HK-2 (cell line): ENCODE results near the gene LAMB4.

Experiments
- DNase-seq: peaks from one replicate; pipeline ENCODE4 v3.0.0-alpha.2; 2018; ENCODE audit not compliant: unreplicated experiment

Gene LAMB4

DNA sequence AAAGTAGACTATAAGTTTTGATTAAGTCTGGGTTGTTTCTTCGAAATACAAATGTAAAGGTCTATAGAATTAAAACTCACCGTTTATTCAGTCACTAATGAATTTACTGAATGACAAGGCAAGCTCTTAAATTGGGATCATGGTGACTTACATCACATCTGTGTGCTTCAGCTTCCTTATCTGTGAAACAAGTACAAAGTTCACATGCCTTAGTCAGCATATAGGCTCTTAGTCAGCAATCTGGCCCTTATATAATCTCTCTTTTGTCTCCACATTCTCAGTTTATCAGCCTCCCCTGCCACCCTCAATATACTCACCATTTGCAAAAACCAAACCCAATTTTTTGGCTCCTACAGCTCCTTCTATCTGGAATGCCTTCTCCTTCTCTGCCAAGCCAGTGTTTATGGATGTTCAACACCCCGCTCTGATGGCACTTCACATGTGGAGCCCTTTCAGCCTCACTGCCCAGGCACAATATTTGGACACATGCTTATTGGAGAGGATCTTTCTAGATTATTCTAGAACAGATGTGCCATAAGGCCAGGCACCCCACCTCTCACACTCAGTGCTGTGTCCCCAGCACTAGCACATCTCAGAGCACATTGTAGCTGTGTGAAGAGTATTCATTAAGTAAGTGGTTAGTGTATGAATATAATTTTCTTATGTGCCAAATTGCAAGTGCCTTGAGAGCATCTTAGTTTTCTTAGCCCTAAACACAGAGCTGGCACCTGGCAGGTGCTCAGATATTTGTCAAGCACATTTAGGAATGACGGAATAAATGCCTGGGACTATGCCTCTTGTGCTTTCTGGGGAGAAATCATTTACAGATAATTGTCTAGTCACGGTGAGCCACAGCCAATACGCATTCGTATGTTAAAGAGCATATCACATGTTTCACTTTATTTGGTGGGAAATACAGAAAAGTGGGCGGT lies 117.4 kb downstream of the LAMB4 start:
- no peak for DNase-seq

DNA sequence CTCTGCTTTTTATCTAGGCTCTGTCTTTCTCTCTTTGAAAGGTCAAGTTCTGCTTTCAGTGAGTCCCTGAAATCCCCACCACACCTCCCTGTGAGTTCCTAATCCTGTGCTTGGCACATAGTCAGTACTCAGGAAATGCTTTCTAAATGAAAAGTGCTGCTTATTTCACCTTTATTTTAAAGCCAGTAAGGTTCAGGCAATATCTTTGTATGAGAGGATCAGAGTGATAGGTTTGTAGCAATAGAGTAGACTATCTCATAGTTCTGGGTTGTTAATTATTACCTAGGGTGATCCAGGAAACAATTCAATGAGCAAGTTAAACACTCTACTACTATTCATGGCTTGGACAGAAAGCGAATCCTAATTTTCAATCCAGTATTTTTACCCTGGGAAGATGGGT lies 119.8 kb downstream of the LAMB4 start:
- no peak for DNase-seq

DNA sequence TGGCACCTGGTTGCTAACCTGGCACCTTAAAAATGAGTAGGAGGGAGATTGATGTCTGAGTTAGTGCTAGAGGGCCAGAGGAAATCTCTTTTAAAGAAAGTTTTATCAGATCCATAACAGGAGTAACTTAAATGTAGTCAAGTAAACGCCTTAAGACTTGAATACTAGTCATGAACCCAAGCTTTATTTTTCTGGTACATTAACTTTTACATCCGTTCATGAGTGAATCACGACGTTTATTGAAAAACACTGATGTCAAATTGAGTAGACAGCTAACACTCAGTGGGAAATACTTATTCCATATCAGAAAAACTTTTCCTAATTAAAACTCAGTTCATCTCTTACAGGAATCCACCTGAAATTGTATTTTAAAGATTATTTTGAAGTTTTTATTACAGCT lies 120.3 kb downstream of the LAMB4 start:
- no peak for DNase-seq

DNA sequence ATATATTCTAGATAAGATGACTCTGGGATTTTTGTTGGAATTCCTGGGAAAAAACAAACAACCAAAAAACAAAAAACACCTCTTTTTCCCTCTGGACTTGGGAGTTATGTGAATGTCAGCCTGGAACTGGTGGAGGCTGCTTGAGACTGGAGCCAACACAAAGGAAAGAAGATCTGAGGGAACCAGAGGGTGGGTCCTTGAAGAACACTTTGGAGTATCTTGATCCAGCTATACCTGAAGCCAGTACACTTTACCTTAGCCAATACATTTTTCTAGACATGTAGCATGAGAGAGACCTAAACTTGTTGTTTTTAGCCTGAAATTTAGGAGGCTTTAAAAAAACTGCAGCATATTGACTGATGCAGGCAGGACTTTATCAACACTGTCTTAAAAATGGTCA lies 121.3 kb downstream of the LAMB4 start:
- no peak for DNase-seq

DNA sequence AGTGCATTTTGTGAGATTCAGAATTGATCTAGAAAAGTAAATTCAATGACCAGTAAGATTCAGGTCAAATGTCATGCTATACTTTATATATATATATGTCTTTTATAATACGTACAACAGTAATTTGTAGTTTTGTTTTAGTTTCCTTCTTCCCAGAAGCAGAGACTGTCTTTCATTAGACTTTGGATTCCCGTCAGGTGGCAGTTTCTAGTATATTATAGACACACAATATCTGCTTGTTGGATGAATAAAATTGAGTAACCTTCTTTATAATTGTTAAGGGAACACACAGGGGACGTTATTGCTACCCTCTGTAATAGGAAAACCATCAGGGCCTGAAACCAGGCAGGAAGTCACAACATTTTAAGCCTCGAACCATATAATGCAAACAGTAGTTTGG lies 121.9 kb downstream of the LAMB4 start:
- DNase-seq, result no peak

DNA sequence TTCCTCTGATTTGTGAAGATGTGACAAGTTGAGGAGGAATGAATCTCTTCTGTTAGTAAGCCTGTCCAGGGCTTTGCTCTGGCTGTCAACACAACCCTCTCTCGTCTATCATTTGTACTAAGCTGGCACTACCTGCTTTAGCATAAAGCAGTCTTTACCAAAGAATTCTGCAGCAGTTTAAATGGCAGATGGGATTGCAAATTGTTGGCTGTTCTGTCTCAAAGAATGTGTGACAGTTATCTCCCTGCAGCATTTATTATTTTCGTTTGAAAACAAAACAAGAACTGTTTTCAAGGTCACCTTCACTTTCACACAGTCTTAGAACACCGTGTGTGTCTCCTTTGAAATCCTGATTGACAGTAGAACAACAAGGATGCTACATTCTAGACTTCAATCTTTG lies 122.4 kb downstream of the LAMB4 start:
- DNase-seq, result no peak

DNA sequence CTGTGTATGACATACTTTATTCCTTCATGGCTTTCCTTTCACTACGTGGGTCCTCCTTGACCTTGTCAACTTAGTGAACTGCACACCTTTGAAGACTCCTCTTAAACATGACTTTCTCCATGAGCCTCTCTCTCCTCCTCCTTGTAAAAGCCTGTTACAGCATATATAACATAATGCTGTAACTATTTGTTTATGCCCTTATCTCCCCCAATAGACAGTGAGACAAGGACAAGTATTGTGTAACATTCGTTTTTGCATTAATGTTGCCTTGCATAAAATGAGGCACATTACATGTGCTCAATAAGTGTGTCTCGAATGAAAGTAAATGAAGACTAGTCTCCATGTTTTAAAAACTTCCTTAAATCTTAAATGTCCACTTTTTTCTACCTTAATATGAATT lies 122.9 kb downstream of the LAMB4 start:
- DNase-seq, result no peak

DNA sequence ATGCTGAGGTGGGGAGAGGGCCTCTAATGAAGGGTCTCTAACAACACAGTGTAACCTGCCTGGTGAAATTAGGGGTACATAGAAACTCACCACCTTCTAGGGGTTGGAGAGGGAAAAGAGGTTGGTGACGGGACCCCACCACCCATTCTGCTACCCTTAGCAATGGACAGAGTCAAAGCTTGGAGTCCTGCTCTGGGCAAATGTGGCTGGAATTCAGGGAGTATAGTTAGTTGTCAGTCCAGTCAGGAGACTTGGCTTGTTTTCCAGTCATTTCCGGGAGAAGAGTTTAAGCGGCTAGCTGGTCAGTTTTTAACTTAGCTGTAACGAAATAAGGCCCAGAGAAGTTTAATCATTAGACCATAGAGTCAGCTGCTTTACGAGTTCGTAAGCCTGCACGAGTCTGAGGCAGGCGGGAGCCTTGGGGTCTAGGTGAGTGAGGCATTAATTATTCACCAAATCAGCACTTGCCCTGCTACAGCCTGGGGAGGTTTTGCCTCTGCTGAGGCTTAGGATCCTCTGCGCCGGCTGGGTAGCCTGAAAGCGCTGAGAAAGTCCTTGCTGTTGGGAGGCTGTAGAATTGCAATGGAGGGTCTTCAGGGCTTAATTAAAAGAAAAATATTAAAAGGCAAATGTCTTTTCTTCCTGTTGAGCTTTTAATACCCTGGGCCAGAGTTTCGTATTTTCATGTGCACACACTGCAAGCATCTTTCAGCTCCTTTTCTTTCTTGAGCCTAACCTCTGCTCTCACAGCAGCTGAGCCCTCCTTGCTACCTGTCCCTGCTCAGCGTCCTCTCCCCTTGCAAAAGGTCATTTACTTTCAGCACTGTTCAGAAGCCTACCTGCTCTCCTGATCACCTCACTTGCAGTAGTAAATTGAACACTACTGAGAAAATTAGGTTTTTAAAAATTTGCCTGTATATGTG lies 125.7 kb downstream of the LAMB4 start:
- peak; percentile 84 for DNase-seq

DNA sequence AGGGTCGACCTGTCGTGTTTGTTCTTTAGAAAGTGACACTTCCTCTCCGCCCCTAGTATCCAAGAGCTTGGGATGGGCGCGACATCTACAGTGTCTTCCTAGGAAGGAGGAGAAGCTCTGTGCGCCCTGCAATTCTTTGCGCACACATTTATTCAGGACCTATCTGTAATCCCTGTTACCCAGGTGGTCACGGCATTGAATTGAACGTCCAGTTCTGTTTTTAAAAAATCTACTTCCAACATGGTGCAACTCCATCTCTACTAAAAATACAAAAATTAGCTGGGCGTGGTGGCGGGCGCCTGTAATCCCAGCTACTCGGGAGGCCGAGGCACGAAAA lies 126.6 kb downstream of the LAMB4 start:
- DNase-seq, result no peak

DNA sequence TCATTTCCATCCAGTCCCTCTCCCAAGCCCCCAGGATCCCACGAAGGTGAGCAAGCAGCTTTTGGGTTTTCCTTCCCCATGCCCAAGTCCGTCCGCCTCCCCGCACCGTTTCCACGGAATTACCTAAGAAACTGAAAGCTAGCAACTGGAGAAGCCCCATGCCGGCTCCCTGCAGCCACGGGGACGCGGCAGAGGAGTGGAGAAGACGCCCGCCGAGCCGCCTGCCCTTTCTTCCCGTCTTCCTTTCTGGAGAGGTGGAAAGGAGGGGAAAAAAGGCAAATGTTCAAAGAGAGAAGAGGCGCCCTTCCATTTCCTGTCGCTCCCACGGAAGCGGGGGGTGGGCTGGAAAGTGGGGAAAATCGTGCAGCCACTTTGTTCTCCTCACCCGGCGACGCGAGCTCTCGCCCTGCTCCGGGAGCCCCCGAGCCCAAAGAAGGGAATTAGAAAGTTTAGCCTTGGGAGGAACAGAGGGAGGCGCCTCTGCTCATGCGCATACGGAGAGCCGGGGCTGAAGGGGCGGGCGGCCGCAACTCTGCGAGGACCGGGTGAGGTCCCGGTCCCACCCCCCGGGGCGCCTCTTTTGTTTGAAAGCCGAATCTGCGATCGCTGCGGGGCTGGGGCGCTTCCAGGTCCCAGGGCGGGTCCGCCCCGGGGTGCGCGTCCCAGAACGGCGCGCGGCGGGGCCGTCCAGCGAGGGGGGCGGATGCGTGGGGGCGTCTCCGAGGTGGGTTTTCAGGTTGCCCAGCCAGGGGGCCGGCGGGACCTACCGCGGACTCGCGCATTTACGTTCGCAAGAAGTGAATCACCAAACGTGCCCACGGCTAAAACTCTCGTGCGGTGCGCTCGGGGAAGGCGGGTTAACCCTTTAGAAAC lies 127.2 kb downstream of the LAMB4 start, which contains the start of gene LAMB1:
Gene LAMB1 (minus strand): TSS at position 436 of the 873 bp plus-strand sequence. CDS start 276 bp downstream, at position 160.
- peak; percentile 87 for DNase-seq

DNA sequence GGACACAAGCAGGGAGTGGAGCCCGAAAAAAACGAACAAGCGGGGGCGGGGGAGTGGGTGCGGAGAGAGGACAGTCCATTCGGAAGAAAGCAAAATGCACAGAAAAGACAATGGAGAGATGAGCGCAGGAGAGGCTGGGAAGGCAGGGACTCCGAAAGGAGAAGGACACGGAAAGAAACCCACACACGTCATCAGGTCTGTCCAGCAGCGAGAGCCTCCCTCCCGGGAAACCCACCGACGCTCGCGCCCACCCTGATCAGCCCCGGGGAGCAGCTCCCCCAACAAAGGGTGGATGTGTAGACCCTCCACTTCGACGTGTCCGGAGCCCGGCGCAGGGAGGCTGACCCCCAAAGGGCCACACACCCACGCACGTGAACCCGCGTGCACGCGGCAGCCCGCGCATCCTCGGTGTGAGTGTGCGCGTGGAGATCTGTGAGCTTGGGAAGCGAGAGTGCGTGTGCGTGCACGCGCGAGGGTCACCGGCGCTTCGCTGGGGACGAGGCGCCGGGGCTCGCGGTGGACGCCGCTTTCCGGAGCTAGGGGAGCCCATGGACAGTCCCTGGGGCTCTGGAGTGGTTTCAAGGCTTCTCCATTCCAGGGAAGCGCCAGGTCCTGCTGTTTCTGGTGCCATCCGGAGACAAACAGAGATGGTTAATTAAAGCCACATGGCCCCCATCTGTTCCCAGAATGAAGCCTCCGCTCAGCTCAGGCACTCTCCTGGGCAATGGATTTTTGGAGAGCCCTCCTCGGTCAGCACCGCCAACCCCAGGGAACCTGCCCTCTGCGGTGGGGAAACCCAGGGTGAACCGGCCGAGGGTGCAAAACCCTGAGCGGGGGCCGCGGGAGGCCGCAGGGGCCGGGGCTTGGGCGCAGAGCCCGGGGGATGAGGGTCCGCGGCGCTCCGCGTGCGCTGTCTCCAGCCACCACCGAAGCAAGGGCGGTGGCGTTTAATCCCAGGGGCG lies 128.1 kb downstream of the LAMB4 start:
- peak; percentile 42 for DNase-seq

DNA sequence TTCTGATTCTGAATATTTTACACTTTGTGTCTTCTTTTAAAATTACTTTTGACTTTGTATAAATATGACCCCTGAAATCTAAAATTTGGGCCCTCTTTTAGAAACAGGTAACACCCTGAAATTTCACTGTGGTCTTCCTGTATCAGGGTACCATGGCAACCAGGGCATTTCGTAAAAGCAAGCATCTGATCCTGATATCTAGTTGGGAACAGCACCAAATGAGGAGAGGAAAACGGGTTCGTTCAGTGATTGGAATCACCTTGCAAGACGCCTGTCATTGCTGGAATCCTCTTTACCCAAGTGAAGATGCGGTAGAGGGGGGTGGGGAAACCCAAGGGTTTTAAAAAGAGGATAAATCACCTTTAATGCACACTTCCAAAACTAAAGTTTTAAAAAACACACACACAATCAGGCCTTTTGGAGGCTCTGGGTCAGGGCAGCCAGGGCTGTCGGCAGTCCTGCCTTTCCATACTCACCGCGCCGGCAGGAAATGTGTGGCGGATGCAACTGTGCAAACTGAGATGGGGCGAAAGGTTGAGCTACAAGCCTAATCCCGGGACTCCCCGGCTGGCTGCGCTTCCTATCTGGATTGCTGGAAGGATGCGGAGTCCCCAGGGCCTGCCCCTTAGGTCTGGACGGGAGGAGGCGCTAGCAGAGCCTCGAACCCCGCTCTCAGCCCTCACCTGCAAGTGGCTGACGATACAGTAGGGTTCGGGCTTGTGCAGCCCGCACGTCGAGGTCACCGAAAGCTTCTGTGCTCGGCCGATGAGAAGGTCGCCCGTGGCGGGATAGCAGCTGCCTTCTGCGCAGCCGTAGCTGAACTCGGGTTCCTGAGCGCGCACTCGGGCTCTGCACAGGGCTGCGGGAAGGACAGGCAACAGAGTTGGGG lies 129.0 kb downstream of the LAMB4 start:
- peak; percentile 73 for DNase-seq

DNA sequence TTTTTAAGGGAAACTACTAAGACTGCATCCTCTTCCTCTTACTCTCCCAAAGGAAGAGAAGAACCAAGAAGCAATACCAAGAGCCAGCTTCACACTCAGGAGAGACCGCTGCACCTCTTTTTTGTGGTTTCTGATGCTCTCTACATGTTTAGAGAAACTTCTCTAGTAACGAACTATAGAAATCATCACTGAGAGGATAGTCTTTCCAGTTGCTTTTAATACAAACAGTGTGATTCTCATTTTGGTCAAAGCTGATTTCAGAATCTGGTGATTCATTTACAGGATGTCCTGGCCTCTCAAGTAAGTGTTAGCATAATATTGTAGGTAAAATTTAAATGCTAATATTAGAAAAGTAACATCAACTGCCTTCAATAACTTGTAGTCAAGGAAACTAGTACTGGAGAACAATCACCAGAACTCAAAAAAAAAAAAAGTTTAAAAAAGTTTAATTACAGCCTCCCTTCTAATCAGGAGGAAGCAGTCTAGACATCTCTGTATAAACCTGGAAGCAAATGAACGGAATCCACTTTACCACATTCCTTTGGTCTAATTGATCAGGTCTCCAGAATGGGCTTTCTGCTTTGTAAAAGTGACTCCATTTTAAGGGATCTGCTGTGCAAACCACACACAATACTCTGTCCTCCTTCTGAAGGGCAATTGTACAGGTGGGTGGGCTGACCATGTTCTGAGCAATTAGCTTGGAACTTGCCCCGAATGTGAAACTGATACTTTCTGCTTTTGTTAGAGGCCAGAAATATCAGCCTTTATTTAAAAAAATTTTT lies 130.2 kb downstream of the LAMB4 start:
- no peak for DNase-seq

DNA sequence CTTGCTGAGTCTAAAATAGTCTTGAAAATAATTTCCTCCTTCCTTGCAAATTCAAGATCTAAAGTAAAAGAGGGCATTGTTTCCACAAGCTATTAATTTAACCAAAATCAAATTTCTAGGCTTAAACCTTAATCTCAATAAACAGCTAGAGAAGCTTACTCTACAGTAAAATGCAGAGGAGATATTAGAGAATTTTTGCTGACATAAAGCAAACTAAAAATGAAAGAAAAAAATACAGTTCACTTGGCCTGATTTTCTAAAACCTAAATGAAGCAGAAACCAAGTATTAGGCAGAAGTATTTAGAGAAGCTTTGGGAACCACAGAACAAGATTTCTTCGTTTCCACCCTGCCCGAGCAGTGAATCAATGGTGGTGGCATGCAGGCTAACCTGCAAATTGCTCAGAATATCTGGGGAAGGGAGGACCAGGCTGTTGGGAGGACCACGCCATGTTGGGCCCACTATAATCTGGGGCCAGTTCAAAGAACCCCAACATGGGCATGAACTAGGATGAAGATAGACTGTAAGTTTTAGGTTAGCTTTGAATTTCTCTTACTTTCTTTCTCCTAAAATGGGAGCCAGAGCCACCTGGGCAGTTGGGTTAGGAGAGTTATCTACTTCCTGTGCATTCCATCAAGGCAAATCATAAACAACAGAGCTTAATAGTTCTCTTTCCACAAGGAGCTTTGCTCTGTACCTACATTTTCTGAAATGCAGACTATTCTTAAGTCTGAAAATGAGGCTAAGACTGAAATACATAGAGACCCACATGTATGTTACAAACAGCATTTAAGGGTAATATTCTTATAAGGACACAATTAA lies 131.3 kb downstream of the LAMB4 start:
- DNase-seq, result no peak

DNA sequence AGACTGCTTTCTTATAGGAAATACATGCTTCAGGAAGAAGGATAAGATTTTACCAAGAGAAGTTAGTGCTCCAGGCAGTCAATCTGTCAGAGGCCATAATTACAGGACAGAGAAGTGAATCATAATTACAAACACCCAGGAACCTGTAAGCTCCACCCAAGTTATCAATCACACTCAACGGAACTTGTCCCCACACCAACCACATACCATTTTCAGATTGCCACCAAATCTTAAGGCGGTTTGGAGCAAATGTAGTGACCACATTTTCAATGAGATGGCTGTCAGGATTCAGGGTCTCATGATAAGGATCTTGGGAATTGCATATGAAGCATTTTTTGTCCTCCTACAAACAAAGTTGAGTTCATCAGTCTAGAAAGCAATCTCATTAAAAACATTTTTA lies 132.0 kb downstream of the LAMB4 start:
- no peak for DNase-seq

DNA sequence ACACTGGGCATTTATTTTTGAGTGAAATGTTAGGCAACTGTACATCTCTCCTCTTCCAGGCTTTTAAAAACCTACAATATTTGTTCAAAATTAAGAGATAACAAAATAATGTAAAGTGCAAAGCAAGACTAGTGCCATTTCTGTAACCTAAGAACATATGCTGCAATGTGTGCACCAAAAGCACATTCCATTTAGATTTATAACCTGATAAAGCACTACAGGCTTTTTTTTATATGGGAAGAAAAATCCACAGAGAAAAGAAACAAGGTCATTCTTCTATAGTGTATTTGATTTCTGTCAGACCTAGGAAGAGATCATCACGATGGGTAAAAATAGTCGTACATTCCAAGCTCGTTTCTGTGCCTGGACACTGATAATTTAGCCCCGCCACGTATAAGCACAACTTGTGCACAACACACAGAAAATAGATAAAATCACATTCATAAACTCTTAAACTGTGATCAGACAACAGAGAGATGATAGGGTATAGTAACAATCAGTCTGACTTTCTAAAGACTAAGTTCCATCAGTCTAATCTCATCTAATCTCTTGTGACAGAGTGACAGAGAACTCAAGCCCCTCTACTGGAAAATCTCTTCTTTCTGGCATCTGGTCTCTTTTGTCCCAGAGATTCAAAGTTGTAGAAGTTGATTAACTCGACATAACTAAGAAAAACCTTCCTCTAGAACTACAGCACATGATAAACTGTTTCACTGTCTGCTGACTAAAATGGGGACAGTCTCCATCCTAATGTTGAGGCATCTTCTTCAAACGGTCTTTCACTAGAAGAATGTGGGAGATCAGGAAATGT lies 133.9 kb downstream of the LAMB4 start:
- DNase-seq, result no peak
